Measurements from ENCODE around the gene LINGO4. TPM values are rescaled to one million over a fixed set of nuclear protein-coding genes. Genes with fewer than 3 reads are reported as not detected.

The LINGO4 gene
- total RNA-seq, 2 donors from 2014 or later, result 0.12 to 0.13 TPM

DNA sequence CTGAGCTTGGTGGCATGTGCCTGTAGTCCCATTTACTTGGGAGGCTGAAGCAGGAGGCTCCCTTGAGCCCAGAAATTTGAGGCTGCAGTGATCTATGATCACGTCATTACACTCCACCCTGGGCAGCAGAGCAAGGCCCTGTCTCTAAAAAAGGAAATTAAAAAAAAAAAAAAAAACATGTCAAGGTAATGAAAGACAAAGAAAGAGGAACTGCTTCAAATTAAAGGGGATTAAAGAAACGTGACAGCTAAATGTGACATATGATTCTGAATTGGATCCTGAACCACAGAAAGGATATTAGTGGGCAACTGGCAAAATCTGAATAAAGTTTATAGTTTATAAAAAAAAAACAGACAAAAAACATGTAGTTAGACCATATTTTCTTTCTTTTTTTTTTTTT lies 38.2 kb upstream of the LINGO4 start:
- no peak for DNase-seq
- no peak overlapping the region for H3K9ac ChIP-seq (ENCODE audit: low read depth in 2 of 2, low read length in 2 of 2)
- intact Hi-C loops (cut with DNase I), result no loop called here
- H3K9me3 ChIP-seq, result no peaks in the 10 kb centered on the region
- no peak overlapping the region for H3K27ac ChIP-seq
- H3K27me3 ChIP-seq, result peaks cover 5% of the 10 kb centered on the region
- H3K4me1 ChIP-seq, result no peaks in the 10 kb centered on the region
- no peak overlapping the region for H3K4me3 ChIP-seq
- no peaks in the 10 kb centered on the region for H3K36me3 ChIP-seq
- TF ChIP-seq, protein P1, sequence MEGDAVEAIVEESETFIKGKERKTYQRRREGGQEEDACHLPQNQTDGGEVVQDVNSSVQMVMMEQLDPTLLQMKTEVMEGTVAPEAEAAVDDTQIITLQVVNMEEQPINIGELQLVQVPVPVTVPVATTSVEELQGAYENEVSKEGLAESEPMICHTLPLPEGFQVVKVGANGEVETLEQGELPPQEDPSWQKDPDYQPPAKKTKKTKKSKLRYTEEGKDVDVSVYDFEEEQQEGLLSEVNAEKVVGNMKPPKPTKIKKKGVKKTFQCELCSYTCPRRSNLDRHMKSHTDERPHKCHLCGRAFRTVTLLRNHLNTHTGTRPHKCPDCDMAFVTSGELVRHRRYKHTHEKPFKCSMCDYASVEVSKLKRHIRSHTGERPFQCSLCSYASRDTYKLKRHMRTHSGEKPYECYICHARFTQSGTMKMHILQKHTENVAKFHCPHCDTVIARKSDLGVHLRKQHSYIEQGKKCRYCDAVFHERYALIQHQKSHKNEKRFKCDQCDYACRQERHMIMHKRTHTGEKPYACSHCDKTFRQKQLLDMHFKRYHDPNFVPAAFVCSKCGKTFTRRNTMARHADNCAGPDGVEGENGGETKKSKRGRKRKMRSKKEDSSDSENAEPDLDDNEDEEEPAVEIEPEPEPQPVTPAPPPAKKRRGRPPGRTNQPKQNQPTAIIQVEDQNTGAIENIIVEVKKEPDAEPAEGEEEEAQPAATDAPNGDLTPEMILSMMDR (IDR thresholded peaks at IDR 0.05), result no peak

DNA sequence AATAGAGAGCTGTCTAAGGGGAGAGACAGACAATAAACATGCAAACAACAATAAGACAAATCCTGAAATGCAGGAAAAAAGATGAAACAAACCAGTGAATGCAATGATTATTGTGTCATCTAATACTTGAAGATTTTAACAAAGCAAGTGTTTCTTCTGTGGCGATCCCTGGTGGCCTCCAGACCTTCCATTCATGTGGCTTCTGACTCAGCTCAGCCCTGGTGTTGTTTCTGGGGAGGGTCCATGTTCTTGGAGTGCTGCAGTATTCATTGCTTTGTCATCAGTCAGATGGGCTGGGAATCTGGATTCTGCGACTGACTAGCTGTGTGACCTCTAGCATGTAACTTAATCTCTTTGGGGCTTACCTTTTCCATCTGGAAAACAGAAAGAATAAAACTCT lies 35.9 kb upstream of the LINGO4 start:
- Histone ChIP-seq H3K27ac (no peak overlapping the region), H3K27me3 (peaks cover 6% of the 10 kb centered on the region), H3K4me3 (no peak overlapping the region), H3K36me3 (no peaks in the 10 kb centered on the region), H3K9me3 (no peaks in the 10 kb centered on the region), H3K9ac (ENCODE audit: low read depth in 2 of 2, low read length in 2 of 2) (peak overlapping the region in 1 of 2 donors; percentile 89), H3K4me1 (no peaks in the 10 kb centered on the region)
- DNase-seq, result no peak
- intact Hi-C loops (cut with DNase I), result no loop called here
- TF ChIP-seq, protein P1 (IDR thresholded peaks at IDR 0.05), result no peak

DNA sequence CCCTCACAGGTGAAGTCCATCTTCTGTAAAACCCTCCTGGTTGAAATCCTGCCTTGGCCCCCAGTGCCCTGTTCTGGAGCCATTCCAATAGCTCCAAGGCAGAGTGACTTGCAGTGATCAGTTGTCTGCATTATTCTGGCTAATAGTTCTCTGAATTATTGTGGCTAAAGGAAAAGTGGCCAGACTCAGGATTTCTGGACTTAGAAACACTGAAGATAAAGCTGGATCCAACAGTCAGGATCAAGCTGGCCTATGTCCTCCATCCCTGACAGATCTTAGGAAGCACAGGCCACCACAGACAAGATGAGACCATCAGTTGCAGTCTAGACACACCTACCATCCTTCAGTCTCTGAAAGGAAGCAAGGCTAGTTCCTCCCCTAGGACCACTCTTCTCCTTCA lies 35.2 kb upstream of the LINGO4 start:
- peak overlapping the region; percentile 35 for H3K4me3 ChIP-seq
- H3K27ac ChIP-seq, result peak overlapping the region; percentile 90
- no peaks in the 10 kb centered on the region for H3K4me1 ChIP-seq
- H3K9me3 ChIP-seq, result no peaks in the 10 kb centered on the region
- no peaks in the 10 kb centered on the region for H3K36me3 ChIP-seq
- peaks cover 6% of the 10 kb centered on the region for H3K27me3 ChIP-seq
- intact Hi-C loops (cut with DNase I), result no loop called here
- peak overlapping the region; percentile 40 to 89 for H3K9ac ChIP-seq (ENCODE audit: low read depth in 2 of 2, low read length in 2 of 2)
- TF ChIP-seq, protein P1 (IDR thresholded peaks at IDR 0.05), result no peak
- no peak for DNase-seq

DNA sequence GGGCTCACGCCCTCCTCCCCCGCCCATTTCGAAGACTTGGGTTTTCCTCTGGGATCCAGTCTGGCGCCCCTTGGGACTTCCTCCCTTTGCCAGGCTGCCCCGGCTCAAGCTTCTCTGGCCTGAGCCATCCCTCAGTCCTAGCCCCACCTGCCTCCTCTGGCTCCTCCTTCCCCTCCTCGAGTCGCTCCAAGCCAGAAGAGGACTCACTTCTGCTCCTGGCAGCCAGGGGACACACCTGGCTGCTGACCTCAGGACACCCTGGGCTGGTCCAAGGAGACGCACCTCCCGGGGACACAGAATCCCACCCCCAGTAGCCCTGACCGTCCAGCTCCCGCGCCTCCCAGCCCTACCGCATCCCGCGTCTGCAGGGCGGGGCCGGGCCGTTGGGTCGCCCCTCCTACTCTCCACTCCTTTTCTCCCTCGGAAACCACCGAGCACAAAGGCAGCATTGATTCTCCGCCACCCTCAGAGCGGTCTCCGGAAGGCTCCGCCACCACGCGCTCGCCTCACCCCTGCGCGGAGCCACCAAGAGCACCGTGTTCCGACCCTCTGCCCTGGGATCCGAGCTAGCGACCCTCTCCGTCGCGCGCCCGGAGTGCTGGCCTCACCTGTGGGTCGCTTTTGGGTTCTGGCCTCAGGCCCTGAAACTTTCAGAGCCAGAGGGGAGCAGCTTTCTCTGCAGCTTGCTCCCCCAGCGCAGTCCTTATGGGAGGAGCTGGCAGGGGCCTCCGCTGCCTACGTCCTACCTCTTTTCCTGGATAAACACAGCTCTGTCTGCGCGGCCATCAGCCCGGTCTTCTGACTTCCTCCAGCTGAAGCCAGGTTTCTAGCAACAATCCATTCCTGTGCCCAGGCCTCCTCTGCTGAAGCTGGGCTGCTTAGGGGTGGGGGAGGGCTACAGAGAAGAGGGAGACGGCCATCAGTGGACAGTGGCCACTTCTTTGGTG lies 34.5 kb upstream of the LINGO4 start, which contains the start of gene C2CD4D:
Gene C2CD4D, minus strand, starts transcription at position 364 of the 947 bp plus-strand sequence. CDS start 831 bp downstream, outside the sequence.
- intact Hi-C loops (cut with DNase I), result loop anchor here (10.0 kb wide), 2 partner anchors 145 to 245 kb away; no protein-coding TSS in a partner anchor
- TF ChIP-seq, protein P1 (IDR thresholded peaks at IDR 0.05), result no peak
- H3K9ac ChIP-seq (ENCODE audit: low read depth in 2 of 2, low read length in 2 of 2), result peak within 1 kb of the TSS; percentile 40 to 89
- peak within 1 kb of the TSS; percentile 35 for H3K4me3 ChIP-seq
- H3K27ac ChIP-seq, result peak within 1 kb of the TSS; percentile 90
- H3K9me3 ChIP-seq, result no peaks in the 10 kb centered on the region
- peak; percentile 83 for DNase-seq
- H3K36me3 ChIP-seq, result no peaks in the 10 kb centered on the region
- peaks cover 6% of the 10 kb centered on the region for H3K27me3 ChIP-seq
- H3K4me1 ChIP-seq, result no peaks in the 10 kb centered on the region

DNA sequence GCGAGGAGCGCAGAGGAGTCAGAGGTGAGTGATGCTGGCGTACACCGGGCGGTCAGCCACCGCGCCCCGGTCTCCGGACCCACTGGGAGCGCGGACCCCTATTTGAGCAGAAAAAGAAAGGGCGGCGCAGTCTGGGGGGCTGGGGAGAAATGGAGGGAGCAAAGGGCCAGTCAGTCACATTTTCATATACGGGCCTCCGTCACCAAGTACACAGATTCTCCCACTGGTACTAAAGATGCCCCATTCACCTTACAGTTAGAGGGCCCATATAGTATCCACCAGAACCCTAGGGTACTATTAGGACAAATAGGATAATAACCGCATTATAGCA lies 33.8 kb upstream of the LINGO4 start:
- intact Hi-C loops (cut with DNase I), result loop anchor here (10.0 kb wide), 2 partner anchors 144 to 244 kb away; no protein-coding TSS in a partner anchor
- Histone ChIP-seq H3K36me3 (no peaks in the 10 kb centered on the region), H3K9ac (ENCODE audit: low read depth in 2 of 2, low read length in 2 of 2) (peak overlapping the region in 1 of 2 donors; percentile 89), H3K4me3 (peak overlapping the region; percentile 35), H3K27me3 (peaks cover 6% of the 10 kb centered on the region), H3K9me3 (no peaks in the 10 kb centered on the region), H3K27ac (peak overlapping the region; percentile 90), H3K4me1 (no peaks in the 10 kb centered on the region)
- no peak for DNase-seq
- TF ChIP-seq, protein P1 (IDR thresholded peaks at IDR 0.05), result no peak

All from colonic mucosa (tissue), 4 donors.